HL-60 (cell line): ENCODE data around the gene MYH9.
A peak's percentile ranks its signal among the peaks of the same experiment; 100 is the strongest.

ENCODE experiments used
- CTCF ChIP-seq: IDR thresholded peaks from one replicate; pipeline ENCODE4 v1.5.1; 2011; ENCODE audit warnings: low read length, control low read depth, inconsistent platforms; ENCODE audit not compliant: insufficient read depth
- GABPA ChIP-seq: IDR thresholded peaks from 2 replicates; pipeline ENCODE4 v1.6.1; 2012; ENCODE audit warnings: low read depth
- POLR2AphosphoS5 ChIP-seq: IDR thresholded peaks from 2 replicates; pipeline ENCODE4 v1.6.1; 2012; ENCODE audit warnings: low read depth
- REST ChIP-seq: IDR thresholded peaks from 2 replicates; pipeline ENCODE4 v1.6.1; 2012; ENCODE audit warnings: low read depth; ENCODE audit not compliant: insufficient replicate concordance
- SPI1 ChIP-seq: IDR thresholded peaks from 2 replicates; pipeline ENCODE4 v1.6.1; 2012; ENCODE audit warnings: low read depth, mild to moderate bottlenecking, borderline replicate concordance

- TF ChIP-seq CTCF (no peak), GABPA (no peak), POLR2AphosphoS5 (0 out of 2 replicates have a peak, but pooled peaks have one; percentile 3), SPI1 (no peak), REST (no peak)
Measured at GRCh38 chr22:36321797-36322601, 65.8 kb downstream of the MYH9 start.
